Panc1 (cell line): ENCODE measurements around the gene PDYN. TPM values are rescaled to one million over a fixed set of nuclear protein-coding genes. Genes with fewer than 3 reads are reported as not detected.

Source experiments
- ATAC-seq: fragments of 200-7000 bp; cut with Tn5 transposase; 2 replicates; pipeline ENCODE4 v1.9.1; 2020; ENCODE audit warnings: mild to moderate bottlenecking, moderate library complexity
- BruUV-seq: library from RNA; stranded (reverse); fragments of 400-500 nt; replicated peaks from 2 replicates; lab custom pipeline; 2021; lab: Mats Ljungman, UMichigan
- CTCF ChIA-PET: fragments of 300-600 bp; sonication (Branson Sonifier 250); formaldehyde crosslinking; loops from one replicate; lab custom pipeline; 2022; ENCODE audit warnings: antibody characterized with exemption; lab: Charles Lee
- POLR2A ChIA-PET: fragments of 300-600 bp; sonication (Branson Sonifier 250); formaldehyde crosslinking; loops from one replicate; lab custom pipeline; 2022; ENCODE audit warnings: antibody characterized with exemption; lab: Charles Lee
- DNase-seq: peaks from one replicate; pipeline ENCODE4 v3.0.0-alpha.2; 2010; ENCODE audit warnings: low read depth, low spot score
- H3K27ac ChIP-seq: 2 replicates; pipeline ENCODE4 v1.5.1; 2011; ENCODE audit warnings: mild to moderate bottlenecking, low read length, inconsistent platforms
- H3K27me3 ChIP-seq: fragments of 200-500 bp; sonication (Bioruptor generic); 2 replicates; pipeline ENCODE4 v1.6.0; 2014; ENCODE audit warnings: low read length, inconsistent platforms; ENCODE audit not compliant: control insufficient read depth, insufficient read depth
- H3K36me3 ChIP-seq: fragments of 200-500 bp; sonication (Bioruptor generic); 2 replicates; pipeline ENCODE4 v1.5.1; 2014; ENCODE audit warnings: inconsistent platforms, mild to moderate bottlenecking, low read length, moderate library complexity; ENCODE audit not compliant: control insufficient read depth, insufficient read depth
- H3K4me1 ChIP-seq: 2 replicates; pipeline ENCODE4 v1.5.1; 2011; ENCODE audit warnings: inconsistent platforms, mild to moderate bottlenecking, low read length, moderate library complexity; ENCODE audit not compliant: control insufficient read depth, insufficient read depth
- H3K4me3 ChIP-seq, 2 experiments: 2 replicates each; pipeline ENCODE4 v1.5.1; 2011 to 2012; ENCODE audit warnings: low read depth in 2 of 2, low read length in 2 of 2, mild to moderate bottlenecking in 2 of 2, inconsistent platforms in 1 of 2, moderate library complexity in 1 of 2
- H3K9me3 ChIP-seq: fragments of 200-500 bp; sonication (Bioruptor generic); 2 replicates; pipeline ENCODE4 v1.5.1; 2014; ENCODE audit warnings: low read depth, mild to moderate bottlenecking, inconsistent platforms, low read length, moderate library complexity; ENCODE audit not compliant: control insufficient read depth, insufficient read depth
- CTCF ChIP-seq: fragments of 450-650 bp; IDR thresholded peaks from 2 replicates; pipeline ENCODE4 v1.5.1; 2017; ENCODE audit warnings: mild to moderate bottlenecking
- POLR2AphosphoS5 ChIP-seq: IDR thresholded peaks from 2 replicates; pipeline ENCODE4 v1.6.1; 2012; ENCODE audit warnings: mild to moderate bottlenecking, low read depth, low read length, moderate library complexity
- REST ChIP-seq, 2 experiments: IDR thresholded peaks; 2 replicates each; pipeline ENCODE4 v1.6.1; 2011 to 2012; ENCODE audit warnings: low read depth in 2 of 2, control low read depth in 1 of 2, low read length in 1 of 2, mild to moderate bottlenecking in 1 of 2, moderate library complexity in 1 of 2; ENCODE audit not compliant: insufficient read depth in 1 of 2
- SIN3A ChIP-seq: IDR thresholded peaks from 2 replicates; pipeline ENCODE4 v1.6.1; 2012; ENCODE audit warnings: low read depth, mild to moderate bottlenecking, low read length, moderate library complexity, borderline replicate concordance; ENCODE audit not compliant: insufficient read depth
- TCF7L2 ChIP-seq: IDR thresholded peaks from 2 replicates; pipeline ENCODE4 v1.6.1; 2011; ENCODE audit warnings: mild to moderate bottlenecking, low read depth, low read length, inconsistent platforms
- in situ Hi-C: cut with HindIII; loops from 2 replicates; pipeline ENCODE4 v1.10.0; 2016; ENCODE audit warnings: low sequenced_read_pairs, low pct_unique_long_range_greater_than_20kb
- intact Hi-C: fragments of 100-400 bp; cut with micrococcal nuclease; formaldehyde crosslinking; loops from one replicate; pipeline ENCODE4 v1.10.0; 2022; ENCODE audit not compliant: unreplicated experiment
- total RNA-seq: library from RNA; stranded (reverse); gene quantifications from one replicate; pipeline ENCODE4 v1.2.1, GENCODE V29; 2021; ENCODE audit not compliant: unreplicated experiment

The PDYN gene
- total RNA-seq, 1 experiment from 2014 or later = not detected

GRCh38 chr20:1998193-1998520, 4.3 kb upstream of the PDYN start:
- intact Hi-C loops (no loop called here), in situ Hi-C loops (no loop called here)
- H3K27me3 ChIP-seq = peaks cover 36% of the 10 kb centered on the region
- H3K4me3 ChIP-seq = no peak overlapping the region
- no peak overlapping the region for H3K27ac ChIP-seq
- ATAC-seq = no peak
- H3K36me3 ChIP-seq = no peaks in the 10 kb centered on the region
- ChIA-PET CTCF (no interaction called here), POLR2A (no interaction called here)
- H3K4me1 ChIP-seq = no peaks in the 10 kb centered on the region
- no TSS peak for BruUV-seq
- TF ChIP-seq REST (IDR thresholded peaks at IDR 0.05; ENCODE audit: insufficient read depth in 1 of 2, low read depth in 2 of 2, low read length in 1 of 2) (no peak), SIN3A (no peak), POLR2AphosphoS5 (no peak), CTCF (no peak), TCF7L2 (no peak)
- DNase-seq = no peak
- no peaks in the 10 kb centered on the region for H3K9me3 ChIP-seq

GRCh38 chr20:1997483-1998192, 3.8 kb upstream of the PDYN start:
- ChIA-PET POLR2A (no interaction called here), CTCF (no interaction called here)
- H3K4me3 ChIP-seq = no peak overlapping the region
- intact Hi-C loops = no loop called here
- H3K4me1 ChIP-seq = no peaks in the 10 kb centered on the region
- H3K9me3 ChIP-seq = no peaks in the 10 kb centered on the region
- peaks cover 40% of the 10 kb centered on the region for H3K27me3 ChIP-seq
- no peaks in the 10 kb centered on the region for H3K36me3 ChIP-seq
- no TSS peak for BruUV-seq
- DNase-seq (no peak), ATAC-seq (no peak)
- no peak for TF ChIP-seq REST (IDR thresholded peaks at IDR 0.05; ENCODE audit: insufficient read depth in 1 of 2, low read depth in 2 of 2, low read length in 1 of 2)
- no peak for TF ChIP-seq POLR2AphosphoS5
- H3K27ac ChIP-seq = no peak overlapping the region
- in situ Hi-C loops = no loop called here
